Progenitor cell of endocrine pancreas (in vitro differentiated cells): Measurements from ENCODE around the gene PRRG4. TPM values are rescaled to one million over a fixed set of nuclear protein-coding genes. Genes with fewer than 3 reads are reported as not detected.

Experiments
- DNase-seq: peaks from one replicate; pipeline ENCODE4 v3.0.0; 2021; ENCODE audit warnings: low spot score; ENCODE audit not compliant: unreplicated experiment
- H3K27ac Mint-ChIP-seq: 2 replicates; pipeline ENCODE4 v1.8.0; 2021; ENCODE audit warnings: mild to moderate bottlenecking, moderate library complexity, mixed read lengths
- H3K27me3 Mint-ChIP-seq: 2 replicates; pipeline ENCODE4 v1.8.0; 2021; ENCODE audit warnings: mixed read lengths
- H3K36me3 Mint-ChIP-seq: 2 replicates; pipeline ENCODE4 v1.8.0; 2022; ENCODE audit warnings: mixed read lengths; ENCODE audit not compliant: insufficient read depth
- H3K4me1 Mint-ChIP-seq: 2 replicates; pipeline ENCODE4 v1.8.0; 2021; ENCODE audit warnings: low read depth, mixed read lengths
- H3K4me3 Mint-ChIP-seq: 2 replicates; pipeline ENCODE4 v1.8.0; 2021; ENCODE audit warnings: low read depth, mild to moderate bottlenecking, moderate library complexity, mixed read lengths
- H3K9me3 Mint-ChIP-seq: 2 replicates; pipeline ENCODE4 v1.8.0; 2021; ENCODE audit warnings: low read depth, mixed read lengths
- total RNA-seq: library from RNA; stranded (reverse); gene quantifications from 2 replicates; pipeline ENCODE4 v1.2.1, GENCODE V29; 2021
- TF ChIP-seq, protein P1 (sequence below): fragments of 200-600 bp; sonication (generic); IDR thresholded peaks from one replicate; pipeline ENCODE4 v1.5.0; 2021; ENCODE audit warnings: antibody characterized with exemption, mild to moderate bottlenecking; ENCODE audit not compliant: unreplicated experiment

The PRRG4 gene
- total RNA-seq, 1 donor from 2014 or later = 0.67 TPM

DNA sequence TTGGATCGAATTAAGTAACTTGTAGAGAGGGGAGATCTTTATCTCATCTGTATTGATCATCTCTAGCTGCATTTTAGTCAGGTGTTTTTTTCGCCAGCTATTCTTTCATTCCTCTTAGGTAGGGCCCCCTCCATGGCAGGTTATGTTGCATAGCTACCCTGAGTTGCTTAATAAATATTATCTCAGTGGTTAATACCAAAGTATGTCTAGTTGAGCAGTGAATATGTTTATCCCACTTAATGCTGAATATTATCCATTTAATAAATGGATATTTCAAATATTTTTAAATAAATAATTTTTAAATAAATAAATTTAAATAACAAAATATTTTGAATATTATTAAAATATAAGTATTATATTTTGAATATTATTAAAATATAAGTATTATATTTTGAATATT lies 9.6 kb downstream of the PRRG4 start:
- Mint-ChIP-seq H3K27me3 (no peaks in the 10 kb centered on the region), H3K9me3 (no peaks in the 10 kb centered on the region), H3K4me3 (no peak overlapping the region), H3K4me1 (no peaks in the 10 kb centered on the region), H3K27ac (no peak overlapping the region), H3K36me3 (no peaks in the 10 kb centered on the region)
- TF ChIP-seq, protein P1, sequence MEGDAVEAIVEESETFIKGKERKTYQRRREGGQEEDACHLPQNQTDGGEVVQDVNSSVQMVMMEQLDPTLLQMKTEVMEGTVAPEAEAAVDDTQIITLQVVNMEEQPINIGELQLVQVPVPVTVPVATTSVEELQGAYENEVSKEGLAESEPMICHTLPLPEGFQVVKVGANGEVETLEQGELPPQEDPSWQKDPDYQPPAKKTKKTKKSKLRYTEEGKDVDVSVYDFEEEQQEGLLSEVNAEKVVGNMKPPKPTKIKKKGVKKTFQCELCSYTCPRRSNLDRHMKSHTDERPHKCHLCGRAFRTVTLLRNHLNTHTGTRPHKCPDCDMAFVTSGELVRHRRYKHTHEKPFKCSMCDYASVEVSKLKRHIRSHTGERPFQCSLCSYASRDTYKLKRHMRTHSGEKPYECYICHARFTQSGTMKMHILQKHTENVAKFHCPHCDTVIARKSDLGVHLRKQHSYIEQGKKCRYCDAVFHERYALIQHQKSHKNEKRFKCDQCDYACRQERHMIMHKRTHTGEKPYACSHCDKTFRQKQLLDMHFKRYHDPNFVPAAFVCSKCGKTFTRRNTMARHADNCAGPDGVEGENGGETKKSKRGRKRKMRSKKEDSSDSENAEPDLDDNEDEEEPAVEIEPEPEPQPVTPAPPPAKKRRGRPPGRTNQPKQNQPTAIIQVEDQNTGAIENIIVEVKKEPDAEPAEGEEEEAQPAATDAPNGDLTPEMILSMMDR = no peak
- DNase-seq = no peak

DNA sequence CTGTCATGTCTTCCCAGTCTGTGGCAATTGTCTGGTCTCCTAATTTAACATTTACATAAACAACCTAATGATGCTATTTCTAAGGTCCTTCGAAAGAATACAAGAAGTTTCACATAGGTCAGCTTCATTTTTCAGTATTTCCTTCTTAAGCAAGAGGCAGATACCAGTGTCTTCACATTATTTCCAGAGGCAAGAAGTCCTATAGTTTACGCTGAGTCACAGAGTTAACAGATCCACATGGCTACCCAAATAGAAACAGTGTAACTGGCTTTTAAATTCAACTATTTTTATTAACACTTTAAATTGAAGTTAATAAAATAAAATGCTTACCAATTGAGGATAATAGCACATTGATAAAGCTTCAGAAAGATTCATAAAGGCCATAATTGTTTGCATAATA lies 10.9 kb downstream of the PRRG4 start:
- Mint-ChIP-seq H3K27me3 (no peaks in the 10 kb centered on the region), H3K9me3 (no peaks in the 10 kb centered on the region), H3K4me3 (no peak overlapping the region), H3K36me3 (no peaks in the 10 kb centered on the region), H3K27ac (no peak overlapping the region), H3K4me1 (no peaks in the 10 kb centered on the region)
- DNase-seq = no peak
- TF ChIP-seq, protein P1 = no peak

DNA sequence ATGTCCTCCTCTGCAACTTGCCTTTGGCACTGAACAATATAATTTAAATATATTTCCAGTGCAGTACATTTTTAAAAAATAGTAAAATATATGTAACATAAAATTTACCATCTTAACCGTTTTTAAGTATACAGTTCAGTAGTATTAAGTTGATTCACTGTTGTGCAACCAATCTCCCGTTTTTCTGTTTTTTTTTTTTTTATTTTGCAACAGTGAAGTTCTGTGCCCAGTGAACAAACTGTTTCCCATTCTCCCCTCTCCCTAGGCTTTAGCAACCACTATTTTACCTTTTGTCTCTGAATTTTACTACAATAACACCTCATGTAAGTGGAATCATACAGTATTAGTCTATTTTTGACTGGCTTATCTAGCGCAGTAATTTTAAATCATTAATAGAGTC lies 13.8 kb downstream of the PRRG4 start:
- no peaks in the 10 kb centered on the region for H3K36me3 Mint-ChIP-seq
- no peak for DNase-seq
- no peak overlapping the region for H3K4me3 Mint-ChIP-seq
- TF ChIP-seq, protein P1 = no peak
- H3K27ac Mint-ChIP-seq = no peak overlapping the region
- no peaks in the 10 kb centered on the region for H3K4me1 Mint-ChIP-seq
- H3K9me3 Mint-ChIP-seq = no peaks in the 10 kb centered on the region
- no peaks in the 10 kb centered on the region for H3K27me3 Mint-ChIP-seq

DNA sequence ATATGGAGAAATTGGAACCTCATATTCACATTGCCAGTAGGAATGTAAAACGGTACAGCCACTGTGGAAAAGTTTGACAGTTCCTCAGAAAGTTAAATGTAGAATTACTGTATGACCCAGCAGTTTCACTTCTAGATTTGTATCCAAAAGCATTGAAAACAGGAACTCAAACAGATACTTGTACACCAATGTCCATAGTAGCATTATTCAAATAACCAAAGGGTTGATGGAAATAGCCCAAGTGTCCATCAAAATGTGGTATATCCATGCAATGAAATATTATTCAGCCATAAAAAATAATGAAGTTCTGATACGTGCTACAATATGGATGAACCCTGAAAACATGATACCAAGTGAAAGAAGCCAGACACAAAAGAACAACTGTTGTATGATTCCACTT lies 17.8 kb downstream of the PRRG4 start:
- H3K4me1 Mint-ChIP-seq = no peaks in the 10 kb centered on the region
- H3K27me3 Mint-ChIP-seq = peaks cover 5% of the 10 kb centered on the region
- no peaks in the 10 kb centered on the region for H3K9me3 Mint-ChIP-seq
- H3K27ac Mint-ChIP-seq = no peak overlapping the region
- TF ChIP-seq, protein P1 = no peak
- H3K36me3 Mint-ChIP-seq = no peaks in the 10 kb centered on the region
- DNase-seq = no peak
- no peak overlapping the region for H3K4me3 Mint-ChIP-seq

DNA sequence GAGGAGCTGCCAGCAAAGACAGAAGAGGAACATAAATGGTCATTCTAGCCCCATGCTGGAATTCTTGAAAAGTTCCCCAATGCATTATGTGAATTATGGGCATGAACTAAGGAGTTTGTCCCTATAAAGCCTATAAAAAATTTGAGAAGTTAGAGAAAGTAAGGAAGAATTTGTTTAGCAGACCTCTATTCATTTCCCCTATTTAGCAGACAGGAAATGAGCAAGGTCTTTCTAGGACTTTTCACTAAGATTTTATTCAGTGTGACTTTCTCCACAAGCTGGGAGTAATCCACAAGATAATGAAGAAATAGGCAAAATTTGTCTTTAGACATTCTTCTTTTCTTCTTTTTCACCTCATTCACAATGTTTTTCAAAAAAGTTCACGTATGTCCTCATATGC lies 20.0 kb downstream of the PRRG4 start:
- Mint-ChIP-seq H3K27me3 (peaks cover 5% of the 10 kb centered on the region), H3K36me3 (no peaks in the 10 kb centered on the region), H3K4me3 (no peak overlapping the region), H3K27ac (no peak overlapping the region), H3K4me1 (no peaks in the 10 kb centered on the region), H3K9me3 (no peaks in the 10 kb centered on the region)
- DNase-seq = no peak
- TF ChIP-seq, protein P1 = no peak
